ENCODE results near the gene KIAA2012.
"Not testable (repeated sequence)": the region's sequence is repeated elsewhere in the genome, so short reads cannot be mapped to it uniquely, and the experiment has no call there.

Gene KIAA2012

DNA sequence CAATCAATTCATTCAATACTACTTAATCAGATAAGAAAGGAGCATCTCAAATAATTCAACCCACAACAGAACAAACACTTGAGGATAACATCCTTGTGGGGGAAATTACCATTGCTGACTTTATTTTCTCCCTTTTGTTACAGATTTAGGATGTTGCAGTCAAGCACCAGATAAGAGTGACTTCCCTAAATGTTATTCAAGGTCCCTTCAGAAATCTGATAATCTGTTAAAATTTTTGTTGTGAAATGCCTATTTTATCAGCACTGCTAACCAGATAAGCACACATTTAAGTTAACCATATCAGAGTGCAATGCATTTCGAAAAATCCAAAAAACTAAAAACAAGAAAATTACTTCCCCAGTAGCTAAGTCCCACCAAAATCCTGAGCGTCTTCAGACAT is 131.8 kb downstream of the KIAA2012 start:
- DNase-seq, result no peak

DNA sequence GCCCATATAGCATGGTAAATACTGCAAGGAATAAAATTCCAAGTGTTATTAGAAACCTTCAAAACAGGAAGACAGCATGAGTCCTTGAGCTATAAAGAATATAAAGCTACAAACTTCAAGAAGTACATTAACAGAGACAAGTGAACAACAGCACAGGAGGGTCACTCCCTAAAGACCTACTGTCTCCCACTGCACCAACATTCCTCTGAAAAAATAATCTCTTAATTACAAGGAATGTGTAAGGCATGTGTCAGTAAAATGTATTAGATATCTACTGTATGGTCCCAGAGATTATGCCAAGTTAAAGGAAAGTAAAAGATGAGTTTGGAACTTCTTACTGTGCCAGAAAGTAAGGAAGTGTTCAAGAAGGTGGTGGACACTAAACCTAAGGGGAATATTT is 135.5 kb downstream of the KIAA2012 start:
- DNase-seq, result no peak

GRCh38 chr2:202215179-202215578 is 142.1 kb downstream of the KIAA2012 start:
- no peak for DNase-seq

DNA sequence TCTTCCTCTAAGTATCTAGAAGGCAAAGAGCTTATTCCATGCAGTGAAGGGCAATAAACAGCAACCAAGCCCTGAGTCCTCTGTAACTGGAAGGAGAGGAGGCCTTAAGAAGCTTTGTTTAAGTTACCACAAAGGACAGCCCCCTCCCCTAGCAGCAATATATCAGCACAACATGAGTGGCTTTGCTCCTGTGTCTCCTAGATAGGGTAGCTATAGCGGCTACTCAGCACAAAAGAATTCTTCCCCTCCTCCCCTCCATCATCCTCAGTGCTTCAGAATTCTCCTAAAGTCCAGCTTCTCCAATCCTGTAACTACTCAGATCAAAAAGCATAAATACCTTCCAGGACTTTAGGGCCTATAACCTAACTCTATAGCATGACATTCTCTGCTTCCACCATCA is 148.8 kb downstream of the KIAA2012 start:
- DNase-seq, result no peak

DNA sequence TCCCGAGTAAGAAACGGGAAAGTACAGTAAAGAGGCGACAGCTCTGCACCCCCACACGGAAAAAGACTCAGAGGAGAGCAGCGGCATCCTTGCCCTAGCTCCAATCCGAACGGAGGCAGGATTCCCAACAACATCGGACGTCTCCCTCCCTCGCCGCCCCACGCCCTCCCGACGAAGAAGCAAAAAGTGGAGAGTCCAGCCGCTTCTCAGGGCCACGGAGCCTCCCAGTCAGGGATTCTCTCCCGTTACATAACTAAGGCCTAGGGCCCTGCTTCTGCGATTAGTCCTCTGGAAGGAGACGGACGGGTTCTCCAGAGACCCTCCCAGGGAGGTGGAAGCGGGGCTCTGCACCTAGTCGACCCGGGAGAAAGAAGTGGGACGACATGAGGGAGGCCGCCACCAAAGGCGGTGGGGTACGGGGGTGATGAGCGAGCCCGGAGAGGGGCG is 164.8 kb downstream of the KIAA2012 start:
- peak; percentile 84 for DNase-seq

DNA sequence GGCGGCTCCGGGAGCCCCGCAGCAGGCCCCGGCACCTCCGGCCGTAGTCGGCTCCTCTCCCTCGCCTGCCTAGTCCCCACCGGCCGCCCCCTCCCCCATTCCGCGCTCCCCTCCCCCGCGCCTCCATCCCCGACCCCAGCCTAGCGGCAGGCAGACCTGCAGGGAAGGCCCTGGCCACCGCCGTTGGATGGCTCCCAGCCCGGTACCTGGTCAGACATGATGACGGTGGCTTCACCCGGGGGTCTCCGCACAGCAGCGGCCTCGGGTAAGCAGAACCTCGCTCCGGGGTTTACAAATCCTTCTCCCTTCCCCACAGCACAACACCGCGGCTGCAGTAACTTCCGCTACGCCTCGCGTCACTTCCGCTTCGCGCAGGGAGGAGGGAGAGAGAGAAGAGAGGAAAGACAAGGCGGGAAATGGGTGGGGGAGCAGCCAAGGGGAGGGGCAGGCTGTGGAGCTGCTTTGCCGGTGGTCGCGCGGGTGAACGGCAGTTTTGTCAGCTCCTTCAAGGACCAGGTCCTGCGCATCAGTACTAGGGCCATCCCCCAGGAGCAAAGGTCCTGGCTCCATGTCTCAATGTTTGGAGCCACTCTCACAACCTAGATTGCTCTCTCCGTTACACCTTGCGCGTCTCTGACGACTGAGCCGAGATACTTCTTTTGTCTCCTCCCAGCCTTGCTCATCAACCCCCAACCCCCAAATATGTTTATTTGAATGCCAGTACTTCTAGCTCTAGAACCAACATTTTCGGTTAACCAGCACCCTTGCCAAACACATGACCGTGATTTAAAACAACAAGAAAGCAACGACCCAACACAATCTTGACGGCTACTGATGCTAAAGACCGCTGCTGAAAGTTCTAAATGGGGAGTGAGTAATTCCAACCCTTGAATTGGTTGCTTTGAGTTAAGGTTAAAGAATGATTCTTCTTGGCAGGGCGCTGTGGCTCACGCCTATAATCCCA is 165.5 kb downstream of the KIAA2012 start, which contains the start of gene SUMO1:
TSS of gene SUMO1 (minus strand) at position 364 of the 964 bp plus-strand sequence. CDS start at position 218, 146 bp downstream.
- peak; percentile 98 for DNase-seq

DNA sequence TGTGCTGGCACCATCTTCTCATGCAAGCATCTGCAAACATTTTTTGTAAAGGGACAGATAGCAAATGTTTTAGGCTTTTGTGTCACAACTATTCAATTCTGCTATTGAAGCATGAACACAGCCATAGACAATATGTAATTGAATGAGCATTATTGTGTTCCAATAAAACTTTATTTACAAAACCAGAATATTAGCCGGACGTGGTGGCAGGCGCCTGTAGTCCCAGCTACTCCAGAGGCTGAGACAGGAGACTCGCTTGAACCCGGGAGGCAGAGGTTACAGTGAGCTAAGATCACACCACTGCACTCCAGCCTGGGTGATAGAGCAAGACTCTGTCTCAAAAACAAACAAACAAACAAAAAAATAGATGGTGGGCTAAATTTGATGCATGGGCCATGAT is 174.7 kb downstream of the KIAA2012 start:
- DNase-seq, result not testable (repeated sequence)

GRCh38 chr2:202249521-202250253 is 176.6 kb downstream of the KIAA2012 start:
- DNase-seq, result no peak

DNA sequence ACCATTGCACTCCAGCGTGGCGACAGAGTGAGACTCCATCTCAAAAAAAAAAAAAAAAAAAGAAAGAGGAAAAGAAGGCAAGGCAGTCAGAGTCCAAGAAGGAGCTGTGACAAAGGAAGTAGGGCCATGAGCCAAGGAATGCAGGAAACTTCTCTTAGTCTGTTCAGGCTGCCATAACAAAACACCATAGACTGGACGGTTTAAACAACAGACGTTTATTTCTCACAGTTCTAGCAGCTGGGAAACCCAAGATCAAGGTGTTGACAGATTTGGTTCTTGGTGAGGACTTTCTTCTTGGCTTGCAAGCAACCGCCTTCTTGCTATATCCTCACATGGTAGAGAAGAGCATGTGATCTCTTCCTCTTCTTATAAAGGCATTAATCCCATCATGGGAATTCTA is 178.4 kb downstream of the KIAA2012 start:
- DNase-seq, result no peak

Measured in retina (tissue), 1 donor.